GM18861 (cell line): Measurements from ENCODE around the gene UROC1.

Experiments
- ATAC-seq: cut with Tn5 transposase; IDR thresholded peaks from one replicate; pipeline ENCODE4 v1.9.1; 2021; ENCODE audit not compliant: unreplicated experiment

UROC1 gene

DNA sequence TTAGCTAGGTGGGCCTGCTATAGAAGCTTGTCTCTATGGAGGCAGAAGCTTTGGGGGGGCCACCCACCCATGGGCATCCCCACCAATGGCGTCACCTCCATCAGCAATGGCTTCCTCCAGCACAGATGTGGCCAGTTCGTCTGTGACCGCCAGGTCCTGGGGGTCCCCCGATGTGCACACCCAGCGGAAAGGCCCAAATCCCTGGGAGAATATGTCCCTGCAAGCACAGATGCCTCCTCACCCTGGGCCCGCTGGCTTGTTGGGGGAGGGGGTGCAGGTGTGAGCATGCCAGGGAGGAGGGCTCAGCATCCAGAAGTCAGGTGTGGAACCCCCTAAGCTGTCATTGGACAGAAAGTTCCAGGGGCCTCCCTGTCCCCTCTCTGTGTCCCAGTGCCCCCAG lies 19.6 kb downstream of the UROC1 start:
- no peak for ATAC-seq

DNA sequence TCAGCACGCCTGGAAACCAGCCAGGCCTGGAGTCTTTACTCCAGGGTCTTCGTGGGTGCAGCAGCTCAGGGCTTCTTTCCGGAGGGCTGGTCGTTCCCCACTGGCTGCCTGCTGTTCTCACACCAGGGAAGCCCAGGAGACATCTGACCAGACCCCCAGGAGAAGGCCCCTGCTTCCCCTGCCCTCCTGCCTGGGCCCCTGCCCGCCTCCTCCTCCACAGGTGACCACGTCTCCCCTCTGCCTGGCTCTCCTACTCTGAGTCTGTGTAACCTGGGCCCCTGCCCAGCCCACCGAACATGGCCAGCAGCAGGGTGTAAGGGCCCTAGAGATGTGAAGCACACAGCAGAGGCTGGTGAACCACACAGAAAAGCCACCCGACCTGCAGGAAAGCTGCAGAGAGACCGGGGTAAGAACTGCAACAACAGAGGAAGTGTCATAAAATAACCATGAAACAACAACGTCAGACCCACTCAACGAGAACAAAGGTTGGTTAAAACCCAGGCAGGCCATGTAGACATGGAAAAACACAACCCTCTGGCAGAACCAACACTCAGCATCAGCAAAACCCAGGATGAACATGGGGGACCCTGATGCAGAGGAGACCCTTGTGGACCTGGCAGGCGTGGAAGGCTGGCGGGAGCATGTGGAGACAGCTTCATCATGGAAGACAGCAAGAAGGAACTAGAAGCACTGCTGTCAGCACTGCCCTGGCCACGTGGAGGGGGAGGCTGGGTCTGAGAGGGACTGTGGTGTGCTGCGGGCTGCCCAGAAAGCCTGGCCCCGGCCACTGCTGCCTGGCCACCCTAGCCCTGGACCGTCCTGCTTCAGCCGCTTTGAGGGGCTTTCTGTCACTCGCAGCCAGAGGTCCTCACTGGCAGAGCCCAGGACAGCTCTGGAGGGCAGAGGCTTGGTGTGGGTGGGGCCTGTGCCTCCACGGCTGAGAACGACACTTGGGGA lies 20.4 kb downstream of the UROC1 start:
- ATAC-seq = no peak

DNA sequence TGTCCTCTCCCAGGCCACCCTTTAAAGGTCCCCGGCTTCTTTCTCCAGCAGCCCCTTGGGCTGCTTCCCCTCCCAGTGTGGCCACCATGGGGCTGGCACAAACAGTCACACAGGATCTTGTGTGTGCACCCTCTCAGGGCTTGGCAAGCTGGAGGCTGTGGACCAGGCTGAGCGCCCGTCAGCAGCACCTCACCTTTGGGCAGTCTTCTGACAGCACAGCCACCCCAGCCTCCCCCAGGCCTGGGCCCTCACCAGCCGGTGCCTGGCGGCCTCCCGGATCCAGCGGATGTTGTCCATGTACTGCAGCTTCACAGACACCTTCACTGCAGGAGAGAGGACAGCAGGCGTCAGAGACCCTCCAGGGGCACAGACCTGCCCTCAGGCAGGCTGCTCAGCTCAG lies 21.8 kb downstream of the UROC1 start:
- ATAC-seq = no peak

DNA sequence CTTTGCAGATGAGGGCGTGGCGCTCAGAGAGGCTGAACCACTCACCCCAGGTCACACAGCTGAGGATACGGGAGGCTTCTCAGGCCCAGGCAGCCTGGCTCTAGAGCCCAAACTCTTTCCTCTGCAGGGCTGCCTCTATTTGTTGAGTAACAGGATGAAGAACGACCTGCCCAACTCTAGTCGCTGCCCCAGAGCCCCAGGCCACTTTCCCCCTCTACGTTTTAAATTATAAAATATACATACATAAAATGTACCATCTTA lies 22.7 kb downstream of the UROC1 start:
- ATAC-seq = no peak

DNA sequence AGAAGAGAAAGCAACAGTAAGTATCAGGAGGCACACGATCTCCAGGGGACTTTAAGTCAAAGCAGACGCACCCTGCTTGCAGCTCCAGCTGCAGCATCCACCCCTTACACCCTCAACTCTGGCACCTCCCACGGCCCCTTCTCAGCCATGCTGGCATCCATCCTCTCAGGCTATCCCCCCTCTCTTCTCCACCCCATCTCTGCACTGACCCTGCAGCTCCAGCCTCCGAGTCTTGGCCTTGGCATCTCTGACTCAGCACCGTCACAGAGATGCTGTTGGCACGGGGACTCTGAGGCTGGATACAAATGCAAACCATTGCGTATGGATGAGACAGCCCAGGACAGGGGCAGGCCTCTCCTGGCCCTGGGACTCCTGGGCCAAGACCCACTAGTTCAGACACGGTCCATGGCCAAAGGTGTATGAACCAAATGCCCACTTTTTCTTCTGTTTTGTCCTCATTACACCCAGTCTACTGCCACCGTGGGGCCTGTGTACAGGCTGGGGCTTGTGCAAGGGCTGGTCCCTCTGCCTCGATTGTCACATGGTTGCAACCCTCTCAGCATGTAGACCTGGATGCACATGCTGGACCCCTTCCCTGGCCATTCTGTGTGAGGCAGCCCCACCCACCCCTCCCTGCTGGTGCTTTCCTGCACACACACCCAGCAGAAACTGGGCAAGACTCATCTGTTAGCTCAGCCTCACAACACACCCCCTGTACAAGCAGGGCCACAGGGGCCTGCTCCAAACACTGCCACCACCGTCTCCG lies 23.2 kb downstream of the UROC1 start:
- ATAC-seq = no peak

DNA sequence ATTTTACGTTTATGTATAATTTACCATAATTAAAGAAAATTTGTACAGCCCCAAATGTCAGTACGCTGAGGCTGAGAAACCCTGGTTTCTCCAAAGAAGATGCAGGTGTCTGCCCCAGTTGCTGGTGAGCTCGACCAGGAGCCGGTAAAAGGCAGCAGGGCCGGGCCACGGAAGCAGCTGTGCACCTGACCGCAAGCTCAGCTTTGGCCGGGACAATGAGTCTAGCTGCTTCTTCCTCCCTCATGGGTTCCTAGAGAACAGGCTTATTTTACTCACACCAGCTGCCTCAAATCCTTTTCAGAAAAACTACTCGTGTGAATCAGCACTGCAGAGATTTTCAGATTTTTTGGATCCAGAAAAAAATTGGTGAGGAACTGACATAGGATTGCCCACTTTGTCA lies 23.8 kb downstream of the UROC1 start:
- no peak for ATAC-seq

DNA sequence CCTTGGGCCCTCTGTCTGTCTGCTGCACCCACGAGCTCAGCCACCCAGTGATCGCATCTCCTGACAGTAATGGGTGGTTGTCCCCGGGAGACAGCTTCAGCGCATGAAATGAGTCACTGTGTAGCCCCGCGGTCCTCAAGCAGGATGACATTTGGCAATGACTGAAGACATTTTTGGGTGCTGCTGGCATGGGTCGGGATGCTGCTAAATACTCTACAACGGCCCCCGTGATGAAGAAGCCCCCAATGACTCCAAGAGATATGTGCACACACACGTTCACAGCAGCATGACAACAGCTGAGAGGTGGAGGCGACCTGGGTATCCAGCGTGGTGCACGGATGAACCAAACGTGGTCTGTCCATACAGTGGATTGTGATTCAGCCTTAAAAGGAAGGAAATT lies 24.5 kb downstream of the UROC1 start:
- no peak for ATAC-seq

DNA sequence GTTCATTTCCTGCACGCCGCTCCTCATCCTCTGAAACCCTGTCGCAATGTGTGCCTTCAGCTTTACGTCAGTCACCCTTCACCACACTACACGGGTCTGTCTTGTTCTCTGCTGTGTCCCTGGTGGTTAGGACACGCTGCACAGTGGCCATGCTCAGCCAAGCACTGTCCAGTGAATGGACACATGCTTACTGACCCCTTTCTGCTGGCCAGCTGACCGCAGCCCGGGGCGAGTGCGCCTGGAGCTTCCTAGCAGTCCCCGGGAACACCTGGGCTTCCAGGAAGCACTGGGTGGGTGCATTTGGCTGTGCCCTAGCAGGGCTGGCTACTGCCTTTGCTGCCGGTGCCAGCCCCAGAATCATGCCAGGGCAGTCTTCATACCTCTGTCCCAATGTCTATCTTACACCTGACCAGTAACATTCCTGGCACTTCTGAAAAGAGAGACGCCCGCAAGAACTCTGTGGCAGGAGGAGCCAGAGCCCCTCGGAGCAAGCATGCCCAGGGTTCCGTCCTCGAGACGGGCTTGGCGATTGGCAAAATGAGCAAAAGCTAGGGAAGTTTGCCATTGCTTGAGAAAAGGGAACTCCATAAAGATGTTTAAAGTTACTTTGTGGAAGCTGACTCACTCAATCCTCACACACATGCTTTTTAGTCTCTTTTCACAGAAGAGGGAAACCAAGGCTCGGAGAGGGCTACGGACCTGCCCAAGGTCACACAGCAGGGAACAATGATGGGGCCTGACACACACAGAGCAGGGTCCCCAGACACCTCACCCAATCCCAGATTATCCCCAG lies 26.2 kb downstream of the UROC1 start:
- no peak for ATAC-seq

DNA sequence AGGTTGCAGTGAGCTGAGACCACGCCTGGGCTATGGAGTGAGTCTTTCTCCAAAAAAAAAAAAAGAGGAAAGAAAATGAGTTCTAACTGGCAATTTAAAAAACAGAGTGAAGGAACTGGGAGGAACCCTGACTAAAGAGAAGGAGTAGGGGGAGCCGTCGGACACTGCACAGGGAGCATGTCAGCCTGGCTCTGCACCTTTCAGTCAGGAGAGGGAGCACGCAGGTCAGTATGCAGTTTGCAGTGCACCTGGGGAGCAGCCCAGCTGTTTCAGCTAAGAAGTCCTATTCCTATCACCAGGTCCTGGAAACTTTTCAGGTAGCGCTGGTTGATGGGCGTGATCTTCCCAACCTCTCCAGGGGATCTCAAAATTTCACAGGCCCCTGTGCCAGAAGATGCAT lies 27.0 kb downstream of the UROC1 start:
- no peak for ATAC-seq

DNA sequence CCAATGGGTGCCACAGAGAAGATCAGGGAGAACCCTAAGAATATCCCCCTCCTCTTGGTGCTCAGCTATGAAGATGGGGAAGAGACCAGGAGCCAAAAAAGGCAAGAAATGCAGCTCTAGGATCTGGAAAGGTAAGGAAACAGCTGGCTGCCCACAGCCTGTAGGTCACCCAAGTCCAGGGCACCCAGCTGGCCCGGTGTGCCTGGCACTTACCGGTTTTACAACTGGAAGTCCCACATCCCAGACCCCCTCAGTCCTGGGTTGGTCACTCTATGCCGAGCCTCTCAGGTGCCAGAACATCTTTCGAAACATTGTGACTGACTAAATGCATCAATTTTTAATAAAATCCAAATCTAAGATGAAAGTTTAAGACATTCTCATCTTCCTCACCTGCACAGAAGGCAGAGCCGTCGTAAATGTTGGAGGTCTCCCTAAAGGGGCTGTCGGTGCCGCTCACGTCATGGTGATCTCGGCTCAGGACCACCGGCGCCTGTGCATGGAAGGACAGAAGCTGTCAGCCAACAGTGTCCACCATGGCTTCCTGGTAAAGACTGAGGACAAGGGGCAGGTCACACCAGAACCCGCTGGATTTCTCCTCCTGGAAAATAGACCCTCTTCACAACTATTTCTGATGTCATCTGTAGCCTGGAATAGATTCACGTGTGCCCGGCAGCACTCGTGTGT lies 28.5 kb downstream of the UROC1 start:
- no peak for ATAC-seq

DNA sequence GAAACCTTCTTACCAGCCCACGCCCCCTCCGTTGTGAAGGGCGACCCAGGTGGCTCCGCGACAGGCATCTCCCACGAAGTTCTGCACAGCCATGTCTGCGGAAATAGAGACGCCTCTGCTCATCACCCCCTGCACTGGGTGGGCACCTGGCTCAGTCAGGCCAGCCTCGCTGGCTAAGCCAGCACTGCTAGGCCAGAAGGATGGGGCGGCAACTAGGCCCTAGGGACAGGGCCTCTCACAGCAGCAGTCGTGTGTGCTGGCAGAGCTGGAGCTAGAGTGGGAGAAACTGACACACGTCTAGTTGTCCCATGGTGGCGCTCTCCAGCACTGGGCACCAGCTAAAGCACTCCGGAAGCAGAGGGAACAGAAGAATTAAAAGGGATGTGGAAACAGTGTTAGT lies 29.4 kb downstream of the UROC1 start:
- ATAC-seq = no peak

DNA sequence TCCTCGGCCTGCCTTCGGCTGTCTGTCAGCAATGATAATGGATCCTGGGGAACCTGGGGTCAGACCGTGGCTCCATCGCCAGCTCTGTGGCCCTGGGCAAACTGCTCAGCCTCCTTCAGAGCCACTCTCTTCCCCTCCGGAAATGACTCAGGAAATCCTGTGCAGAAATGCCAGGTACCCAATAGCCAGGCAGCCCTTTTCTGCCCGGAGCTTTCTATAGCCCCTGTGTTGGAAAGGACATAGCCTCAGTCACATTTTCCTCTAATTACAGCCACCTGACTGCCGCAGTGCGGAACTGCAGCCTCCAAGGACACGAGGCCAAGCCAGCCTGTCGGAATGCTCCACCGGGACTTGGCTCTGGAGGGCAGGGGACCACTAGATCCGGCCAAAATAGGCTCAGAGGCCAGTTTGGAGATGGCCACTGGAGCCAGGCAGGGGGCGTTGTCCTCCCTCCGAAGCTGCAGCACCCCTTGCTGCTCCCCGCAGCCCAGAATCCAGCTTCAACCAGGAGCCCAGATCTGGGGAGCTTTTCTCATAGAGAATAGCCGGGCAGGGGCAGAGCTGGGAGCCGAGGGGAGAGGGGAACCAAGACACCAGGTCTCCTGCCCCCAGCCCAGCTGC lies 30.3 kb downstream of the UROC1 start:
- no peak for ATAC-seq

DNA sequence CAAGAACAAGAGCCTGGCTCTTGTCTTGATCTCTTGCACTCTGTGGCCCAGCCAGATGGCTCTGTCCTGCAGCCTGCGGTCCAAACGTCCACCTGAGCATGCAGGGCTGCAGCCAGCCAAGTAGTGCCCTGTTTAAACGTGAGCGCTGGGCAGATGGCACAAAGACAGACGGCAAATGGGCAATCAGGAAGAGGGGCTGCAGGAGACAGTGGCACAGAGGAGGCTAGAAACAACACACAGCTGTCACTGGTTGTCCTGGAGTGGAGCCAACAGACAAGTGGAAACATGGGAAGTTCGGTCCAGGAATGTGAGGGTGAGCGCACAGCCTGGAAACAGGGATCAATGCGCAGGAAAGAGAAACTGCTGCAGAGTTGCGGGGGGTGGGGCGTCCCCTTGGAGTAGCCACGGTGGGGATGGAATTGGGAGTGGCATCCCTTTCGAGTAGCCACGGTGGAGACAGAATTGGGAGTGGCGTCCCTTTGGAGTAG lies 31.2 kb downstream of the UROC1 start:
- ATAC-seq = no peak

DNA sequence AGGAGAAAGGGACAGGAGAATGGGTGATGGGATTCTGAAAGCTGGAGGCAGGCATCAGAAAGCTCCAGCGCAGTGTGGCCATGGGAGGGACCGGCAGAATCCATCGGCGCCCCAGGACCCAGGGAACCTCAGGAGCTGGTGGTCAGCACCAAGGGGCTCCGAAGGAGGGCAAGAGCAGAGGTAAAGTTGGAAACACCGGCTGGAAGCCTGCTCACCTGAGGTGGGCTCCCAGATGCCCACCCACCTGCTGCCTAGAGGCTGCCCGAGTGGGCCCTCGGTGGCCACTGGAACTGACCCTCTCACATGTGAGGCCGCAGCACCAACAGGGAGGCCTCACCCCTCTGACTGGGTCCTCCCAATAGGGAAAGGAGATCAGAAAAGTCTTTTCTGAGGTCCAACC lies 31.6 kb downstream of the UROC1 start:
- ATAC-seq = no peak

DNA sequence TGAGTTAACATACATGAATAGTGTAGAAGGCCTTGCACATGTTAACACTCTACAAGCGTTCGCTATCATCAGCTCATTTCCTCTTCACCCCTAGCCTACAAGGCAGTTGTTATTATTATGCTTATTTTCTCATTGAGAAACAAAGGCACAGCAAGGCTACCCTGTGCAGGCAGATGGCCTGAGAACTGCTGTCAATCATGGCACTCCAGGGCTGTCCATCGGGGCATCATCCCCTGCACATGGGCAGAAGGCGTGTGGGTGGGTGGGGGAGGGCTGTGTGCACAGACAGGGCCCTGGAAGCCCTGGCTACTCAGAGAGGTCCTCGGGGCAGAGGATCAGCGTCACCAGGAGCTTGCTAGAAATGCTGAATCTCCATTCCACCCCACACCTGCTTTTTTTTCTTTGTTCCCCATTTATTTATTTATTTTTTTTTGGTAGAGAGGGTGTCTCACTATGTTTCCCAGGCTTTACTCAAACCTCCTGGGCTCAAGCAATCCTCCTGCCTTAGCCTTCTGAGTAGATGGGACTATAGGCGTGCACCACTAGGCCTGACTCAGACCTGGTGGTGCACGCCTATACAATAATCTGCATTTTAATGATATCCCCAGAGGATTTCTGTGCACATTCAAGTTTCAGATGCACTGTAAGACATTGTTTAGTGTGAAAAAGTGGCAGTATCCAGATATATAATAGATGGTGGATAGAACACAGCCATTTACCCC lies 32.2 kb downstream of the UROC1 start:
- ATAC-seq = no peak

DNA sequence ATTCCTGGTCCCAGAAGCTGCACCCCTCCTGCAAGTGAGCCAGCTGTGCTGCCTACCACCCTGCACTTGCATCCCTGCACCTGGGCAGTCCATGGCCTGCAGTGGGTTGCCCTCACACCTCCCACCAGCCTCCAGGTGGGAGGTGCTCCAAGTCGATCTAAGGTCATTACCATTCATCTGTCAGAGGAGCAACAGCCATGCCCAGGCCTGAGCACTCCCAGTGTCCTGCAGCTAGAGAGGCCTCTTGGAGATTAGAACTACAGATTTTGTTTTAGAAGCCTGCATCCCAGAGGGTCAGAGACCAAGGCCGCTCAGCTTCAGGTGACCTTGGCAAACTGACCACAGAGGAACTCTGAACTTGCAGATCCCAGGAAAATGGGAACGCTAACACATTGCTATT lies 32.9 kb downstream of the UROC1 start:
- no peak for ATAC-seq

DNA sequence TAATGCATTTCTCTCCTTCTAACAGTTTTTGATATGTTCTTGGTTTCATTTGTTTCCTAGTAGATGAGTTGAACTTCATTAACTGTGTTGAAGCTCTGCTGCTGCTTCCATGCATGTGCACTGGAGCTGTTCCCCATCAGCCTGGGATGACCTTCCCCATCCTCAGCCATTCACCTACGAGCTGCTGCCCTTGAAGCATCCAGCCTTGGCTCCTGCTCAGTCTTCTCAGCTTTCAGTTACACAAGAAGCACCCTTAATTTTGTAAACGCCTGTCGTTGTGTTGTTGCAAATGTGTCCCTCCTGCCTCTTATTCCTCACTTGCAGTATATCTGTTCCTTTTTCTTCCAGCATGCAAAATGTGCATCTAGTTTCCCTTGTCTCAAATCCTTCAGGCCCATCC lies 33.4 kb downstream of the UROC1 start:
- ATAC-seq = no peak

DNA sequence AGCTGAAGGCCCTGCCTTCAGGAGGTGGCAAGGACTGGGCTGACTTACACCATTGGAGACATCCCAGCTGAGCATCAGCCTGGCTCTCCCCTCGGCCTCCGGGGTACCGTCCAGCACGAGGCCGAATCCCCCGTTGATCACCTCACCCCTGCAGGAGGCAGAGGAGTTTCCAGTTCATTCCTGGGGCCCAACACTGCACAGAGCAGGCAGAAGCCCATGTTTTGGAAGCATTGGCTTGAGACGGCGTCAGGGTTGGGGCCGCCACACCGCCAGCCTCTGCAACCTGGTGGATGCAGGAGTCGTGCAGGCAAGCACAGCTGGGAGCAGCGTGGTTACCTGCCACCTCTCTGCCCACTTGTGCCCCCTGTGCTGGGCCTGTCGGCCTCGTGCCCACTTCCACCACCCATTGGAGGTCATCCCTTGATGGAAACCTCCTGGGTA lies 34.2 kb downstream of the UROC1 start:
- ATAC-seq = no peak

DNA sequence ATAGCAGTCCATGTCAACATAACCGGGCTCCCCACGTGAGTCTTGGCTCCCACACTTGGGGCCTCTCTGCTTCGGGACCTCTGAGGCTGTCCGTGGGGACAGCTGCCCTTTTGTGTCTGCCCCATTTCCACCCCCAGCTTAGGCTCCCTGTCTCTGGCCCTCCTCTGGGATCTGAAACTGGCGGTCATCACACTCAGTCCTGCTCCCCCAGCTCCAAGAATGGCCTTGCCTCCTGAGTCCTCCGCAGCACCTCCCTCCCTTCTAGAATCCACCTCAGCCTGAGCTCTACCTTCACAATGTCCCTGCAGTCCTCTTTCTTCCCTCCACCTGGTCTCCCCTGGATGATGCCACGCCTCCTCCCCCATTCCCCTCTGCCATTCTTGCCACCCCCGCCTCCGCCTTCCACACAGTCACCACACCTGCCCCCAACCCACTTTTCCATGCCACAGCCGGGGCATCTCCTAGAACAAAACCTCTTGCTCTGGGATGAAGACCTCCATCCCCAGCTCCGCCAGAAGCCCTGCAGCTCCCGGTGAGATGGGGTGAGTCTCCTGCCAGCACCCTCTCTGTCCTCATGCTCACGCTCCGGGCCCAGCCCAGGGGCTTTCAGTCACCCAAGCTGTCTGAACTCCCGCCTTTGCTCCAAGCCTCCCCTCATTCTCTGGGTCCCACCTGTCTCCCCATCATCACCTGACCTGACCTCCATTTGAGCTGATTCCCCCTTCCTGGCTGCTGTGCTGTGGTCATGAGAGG lies 34.9 kb downstream of the UROC1 start:
- no peak for ATAC-seq
